Neuronal stem cell (in vitro differentiated cells): ENCODE data around the gene FAM168A.

Experiments used
- DNase-seq: peaks from one replicate; pipeline ENCODE4 v3.0.0-alpha.2; 2013; ENCODE audit warnings: low spot score
- H2AFZ ChIP-seq: one replicate; pipeline ENCODE4 v1.6.1; 2013; ENCODE audit warnings: mild to moderate bottlenecking, low read length, inconsistent platforms
- H2AK5ac ChIP-seq: 2 replicates; pipeline ENCODE4 v1.6.1; 2013; ENCODE audit warnings: low read depth, mild to moderate bottlenecking, inconsistent platforms, low read length, moderate library complexity, mixed read lengths
- H2BK120ac ChIP-seq: 2 replicates; pipeline ENCODE4 v1.6.1; 2013; ENCODE audit warnings: low read depth, mild to moderate bottlenecking, inconsistent platforms, low read length, moderate library complexity, mixed read lengths
- H2BK12ac ChIP-seq: one replicate; pipeline ENCODE4 v1.6.1; 2013; ENCODE audit warnings: low read length, inconsistent platforms
- H2BK15ac ChIP-seq: 2 replicates; pipeline ENCODE4 v1.6.1; 2013; ENCODE audit warnings: mild to moderate bottlenecking, low read length, inconsistent platforms, mixed read lengths
- H2BK5ac ChIP-seq: one replicate; pipeline ENCODE4 v1.6.1; 2013; ENCODE audit warnings: inconsistent platforms, mild to moderate bottlenecking, low read length, moderate library complexity
- H3K14ac ChIP-seq: one replicate; pipeline ENCODE4 v1.6.1; 2013; ENCODE audit warnings: low read length, inconsistent platforms
- H3K18ac ChIP-seq: 2 replicates; pipeline ENCODE4 v1.6.1; 2013; ENCODE audit warnings: low read length, inconsistent platforms
- H3K23ac ChIP-seq: 2 replicates; pipeline ENCODE4 v1.6.1; 2013; ENCODE audit warnings: low read depth, mild to moderate bottlenecking, mixed read lengths, low read length, inconsistent platforms; ENCODE audit not compliant: poor library complexity
- H3K27ac ChIP-seq: replicated peaks from 3 replicates; pipeline ENCODE4 v1.5.1; 2013; ENCODE audit warnings: low read length, inconsistent platforms
- H3K27me3 ChIP-seq, 3 experiments: 2 replicates each; pipeline ENCODE4 v1.6.1; 2013; ENCODE audit warnings: low read length in 3 of 3, mild to moderate bottlenecking in 2 of 3, inconsistent platforms in 1 of 3, low read depth in 1 of 3, mixed read lengths in 1 of 3, moderate library complexity in 1 of 3; ENCODE audit not compliant: control insufficient read depth in 3 of 3, insufficient read depth in 3 of 3
- H3K36me3 ChIP-seq, 2 donors: replicated peaks in 1 of 2; 2 replicates each; pipeline ENCODE4 v1.6.1; 2013; ENCODE audit warnings: low read length in 2 of 2; ENCODE audit not compliant: control insufficient read depth in 2 of 2, insufficient read depth in 2 of 2
- H3K4ac ChIP-seq: 2 replicates; pipeline ENCODE4 v1.6.1; 2013; ENCODE audit warnings: inconsistent platforms, mild to moderate bottlenecking, low read length, moderate library complexity
- H3K4me1 ChIP-seq, 2 donors: 1 replicate in 1 of 2; 2 replicates in 1 of 2; pipeline ENCODE4 v1.6.1; 2013; ENCODE audit warnings: low read length in 2 of 2, low read depth in 1 of 2; ENCODE audit not compliant: control insufficient read depth in 2 of 2, insufficient read depth in 1 of 2
- H3K4me2 ChIP-seq: one replicate; pipeline ENCODE4 v1.6.1; 2013; ENCODE audit warnings: mild to moderate bottlenecking, low read length, inconsistent platforms; ENCODE audit not compliant: insufficient read depth, poor library complexity, severe bottlenecking
- H3K4me3 ChIP-seq, 2 donors: 2 replicates each; pipeline ENCODE4 v1.5.1; 2013; ENCODE audit warnings: low read length in 2 of 2, mild to moderate bottlenecking in 2 of 2, inconsistent platforms in 1 of 2, moderate library complexity in 1 of 2
- H3K79me1 ChIP-seq: one replicate; pipeline ENCODE4 v1.6.1; 2013; ENCODE audit warnings: low read depth, mild to moderate bottlenecking, inconsistent platforms, low read length, moderate library complexity
- H3K9ac ChIP-seq: one replicate; pipeline ENCODE4 v1.6.1; 2013; ENCODE audit warnings: mild to moderate bottlenecking, low read depth, low read length, inconsistent platforms; ENCODE audit not compliant: poor library complexity
- H3K9me3 ChIP-seq, 2 donors: replicated peaks in 1 of 2; 2 replicates each; pipeline versions ENCODE3 to v1.6.1; 2013; ENCODE audit warnings: low read length in 2 of 2, mild to moderate bottlenecking in 2 of 2, inconsistent platforms in 1 of 2, low read depth in 1 of 2, mixed read lengths in 1 of 2, moderate library complexity in 1 of 2; ENCODE audit not compliant: control insufficient read depth in 2 of 2, insufficient read depth in 1 of 2
- H4K8ac ChIP-seq: one replicate; pipeline ENCODE4 v1.6.1; 2013; ENCODE audit warnings: low read depth, mild to moderate bottlenecking, inconsistent platforms, low read length, moderate library complexity
- H4K91ac ChIP-seq: one replicate; pipeline ENCODE4 v1.6.1; 2013; ENCODE audit warnings: low read length, low read depth, mild to moderate bottlenecking, inconsistent platforms; ENCODE audit not compliant: poor library complexity
- WGBS, 2 donors: extraction: QIAGEN DNeasy Blood & Tissue Kit; methylation state at CpG; one replicate each; pipeline ENCODE4 v1.1.7; 2013; ENCODE audit warnings: missing lambda C conversion rate in 2 of 2, mixed read lengths in 1 of 2; ENCODE audit not compliant: insufficient read length in 2 of 2, insufficient replicate concordance in 1 of 2; ENCODE audit errors: extremely low coverage in 2 of 2; 5-methylcytosine and 5-hydroxymethylcytosine counted together

Gene FAM168A

DNA sequence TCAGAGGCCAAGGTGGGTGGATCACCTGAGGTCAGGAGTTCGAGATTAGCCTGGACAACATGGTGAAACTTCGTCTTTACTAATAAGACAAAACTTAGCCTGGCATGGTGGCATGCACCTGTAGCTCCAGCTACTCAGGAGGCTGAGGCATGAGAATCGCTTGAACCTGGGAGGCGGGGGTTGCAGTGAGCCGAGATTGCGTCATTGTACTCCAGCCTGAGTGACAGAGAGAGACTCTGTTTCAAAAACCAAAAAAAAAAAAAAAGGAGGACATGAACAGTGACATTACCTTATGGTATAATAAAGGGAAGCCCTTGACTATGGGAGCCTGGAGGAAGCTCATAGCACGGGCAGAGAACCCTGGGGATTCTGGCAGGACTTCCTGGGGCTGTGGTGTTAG lies 32.0 kb upstream of the FAM168A start:
- H2AFZ ChIP-seq: no peak overlapping the region
- WGBS, 2 donors: no CpG with 5 or more reads among the region's 7 CpGs
- peaks cover 0 to 7% of the 10 kb centered on the region in 2 donors for H3K9me3 ChIP-seq
- H3K9ac ChIP-seq: no peak overlapping the region
- H3K27me3 ChIP-seq: no peaks in the 10 kb centered on the region
- H3K23ac ChIP-seq: no peak overlapping the region
- H4K91ac ChIP-seq: no peak overlapping the region
- no peak for DNase-seq
- H3K4me1 ChIP-seq: peaks cover 0 to 5% of the 10 kb centered on the region in 2 donors
- no peak overlapping the region for H3K4me3 ChIP-seq
- no peak overlapping the region for H2BK15ac ChIP-seq
- H2BK5ac ChIP-seq: no peak overlapping the region
- no peaks in the 10 kb centered on the region for H3K79me1 ChIP-seq
- H4K8ac ChIP-seq: no peak overlapping the region
- no peak overlapping the region for H2BK12ac ChIP-seq
- no peak overlapping the region for H3K4me2 ChIP-seq
- H2BK120ac ChIP-seq: no peak overlapping the region
- H3K14ac ChIP-seq: no peak overlapping the region
- no peak overlapping the region for H2AK5ac ChIP-seq
- H3K27ac ChIP-seq: no peak overlapping the region
- no peak overlapping the region for H3K18ac ChIP-seq
- H3K4ac ChIP-seq: no peak overlapping the region
- no peaks in the 10 kb centered on the region for H3K36me3 ChIP-seq

DNA sequence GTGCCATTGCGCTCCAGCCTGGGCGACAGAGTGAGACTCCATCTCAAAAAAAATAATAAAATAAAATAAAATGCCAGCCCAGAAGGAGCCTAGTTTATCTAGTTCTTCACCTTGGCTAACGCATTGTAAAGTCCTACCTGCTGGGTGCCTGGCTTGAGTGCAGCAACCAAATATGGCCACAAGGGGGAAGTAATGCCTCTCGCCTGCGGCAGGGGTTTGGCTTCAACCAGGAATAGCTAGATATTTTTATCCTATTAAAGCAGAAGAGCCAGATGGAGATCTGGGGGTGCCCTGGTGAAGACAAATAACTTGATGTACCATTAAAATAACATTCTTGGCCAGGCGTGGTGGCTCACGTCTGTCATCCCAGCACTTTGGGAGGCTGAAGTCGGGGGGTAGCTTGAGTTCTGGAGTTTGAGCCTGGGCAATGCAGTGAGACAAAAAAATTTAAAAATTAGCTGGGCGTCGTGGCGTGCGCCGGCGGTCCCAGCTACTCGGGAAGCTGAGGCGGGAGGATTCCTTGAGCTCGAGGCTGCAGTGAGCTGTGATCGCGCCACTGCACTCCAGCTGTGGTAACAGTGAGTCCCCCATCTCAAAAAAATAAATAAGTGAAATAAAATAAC lies 27.9 kb upstream of the FAM168A start:
- H2BK120ac ChIP-seq: no peak overlapping the region
- H3K27me3 ChIP-seq: no peaks in the 10 kb centered on the region
- H3K23ac ChIP-seq: no peak overlapping the region
- H2BK5ac ChIP-seq: no peak overlapping the region
- no peaks in the 10 kb centered on the region for H3K9me3 ChIP-seq
- no peak overlapping the region for H4K8ac ChIP-seq
- H3K4me3 ChIP-seq: no peak overlapping the region
- no peak overlapping the region for H3K18ac ChIP-seq
- no peak overlapping the region for H3K4me2 ChIP-seq
- no peaks in the 10 kb centered on the region for H3K36me3 ChIP-seq
- no peak overlapping the region for H3K4ac ChIP-seq
- no peak overlapping the region for H4K91ac ChIP-seq
- peak overlapping the region; percentile 72 for H2AFZ ChIP-seq
- DNase-seq: peak; percentile 58
- H3K27ac ChIP-seq: no peak overlapping the region
- H3K14ac ChIP-seq: no peak overlapping the region
- no peaks in the 10 kb centered on the region for H3K79me1 ChIP-seq
- no CpG with 5 or more reads among the region's 19 CpGs for WGBS, 2 donors
- no peak overlapping the region for H2BK12ac ChIP-seq
- no peak overlapping the region for H2BK15ac ChIP-seq
- peaks cover 2 to 5% of the 10 kb centered on the region in 2 donors for H3K4me1 ChIP-seq
- no peak overlapping the region for H2AK5ac ChIP-seq
- no peak overlapping the region for H3K9ac ChIP-seq

DNA sequence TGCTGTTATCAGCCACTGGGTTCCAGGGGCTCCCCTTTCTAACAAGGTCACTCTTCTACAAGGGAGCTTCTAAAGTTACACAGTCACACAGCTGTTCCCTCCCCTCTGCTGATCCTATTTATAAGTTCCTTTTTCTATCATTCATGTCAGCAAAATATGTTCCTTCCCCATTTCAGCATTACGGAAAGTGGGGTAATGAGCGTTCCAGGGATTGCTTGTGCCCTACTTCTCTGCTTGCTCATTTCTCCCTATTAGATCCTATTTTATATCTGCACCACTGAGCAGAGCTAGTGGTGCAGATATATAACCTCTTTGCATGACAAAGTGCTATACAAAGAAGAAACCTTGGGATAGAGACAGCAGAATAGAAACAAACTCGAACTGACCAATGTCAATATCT lies 25.8 kb upstream of the FAM168A start:
- no peak overlapping the region for H2BK12ac ChIP-seq
- no peak overlapping the region for H2BK15ac ChIP-seq
- H4K91ac ChIP-seq: no peak overlapping the region
- no peak overlapping the region for H4K8ac ChIP-seq
- H3K4me1 ChIP-seq: peaks cover 0 to 2% of the 10 kb centered on the region in 2 donors
- H2AK5ac ChIP-seq: no peak overlapping the region
- H3K14ac ChIP-seq: no peak overlapping the region
- H3K27ac ChIP-seq: no peak overlapping the region
- no peaks in the 10 kb centered on the region for H3K9me3 ChIP-seq
- no peak overlapping the region for H2AFZ ChIP-seq
- no peak overlapping the region for H3K9ac ChIP-seq
- no peak overlapping the region for H2BK5ac ChIP-seq
- H3K4me3 ChIP-seq: no peak overlapping the region
- H3K36me3 ChIP-seq: no peaks in the 10 kb centered on the region
- no CpG with 5 or more reads among the region's 3 CpGs for WGBS, 2 donors
- H3K4me2 ChIP-seq: no peak overlapping the region
- no peak overlapping the region for H3K18ac ChIP-seq
- H3K27me3 ChIP-seq: peaks cover 0 to under 1% (median 0%) of the 10 kb centered on the region in 3 experiments
- DNase-seq: no peak
- H3K23ac ChIP-seq: no peak overlapping the region
- no peak overlapping the region for H3K4ac ChIP-seq
- no peaks in the 10 kb centered on the region for H3K79me1 ChIP-seq
- H2BK120ac ChIP-seq: no peak overlapping the region

DNA sequence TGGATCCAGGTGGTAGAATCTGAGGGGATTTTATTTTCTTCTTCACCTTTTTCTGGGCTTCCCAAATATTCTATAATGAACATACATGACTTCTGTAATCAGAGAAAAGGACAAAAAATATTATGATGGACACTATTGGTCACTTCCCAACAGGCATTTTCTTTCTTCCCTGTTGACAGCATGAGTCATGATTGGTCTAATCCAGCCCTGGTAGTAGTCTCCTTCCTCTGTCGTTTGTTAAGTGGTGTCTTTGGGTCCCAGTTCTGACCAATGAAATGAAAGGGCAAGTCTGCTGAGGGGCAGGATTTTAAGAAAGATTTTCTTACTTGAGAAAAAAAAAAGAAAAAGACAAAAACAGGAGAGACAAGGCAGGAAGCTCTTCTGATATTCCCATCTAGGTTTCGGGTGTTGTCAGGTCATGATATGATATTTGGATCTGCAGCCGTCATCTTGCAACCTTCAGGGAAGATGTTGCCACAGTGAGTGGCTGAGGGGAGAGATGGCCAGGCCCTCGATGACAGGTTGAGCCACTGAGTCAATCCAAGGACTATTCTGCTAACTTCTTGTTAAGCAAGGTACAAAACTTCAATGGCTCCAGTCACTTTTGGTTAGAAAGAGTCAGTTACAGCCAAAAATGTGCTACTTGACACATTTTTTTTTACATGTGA lies 25.1 kb upstream of the FAM168A start:
- H3K23ac ChIP-seq: no peak overlapping the region
- no peaks in the 10 kb centered on the region for H3K36me3 ChIP-seq
- no peak overlapping the region for H2BK15ac ChIP-seq
- H3K4me1 ChIP-seq: peaks cover 0 to 2% of the 10 kb centered on the region in 2 donors
- no peak overlapping the region for H3K4me3 ChIP-seq
- no peak overlapping the region for H4K91ac ChIP-seq
- no peak overlapping the region for H3K4ac ChIP-seq
- DNase-seq: no peak
- H3K18ac ChIP-seq: no peak overlapping the region
- no peak overlapping the region for H2BK120ac ChIP-seq
- H3K14ac ChIP-seq: no peak overlapping the region
- H4K8ac ChIP-seq: no peak overlapping the region
- H2AFZ ChIP-seq: no peak overlapping the region
- no peaks in the 10 kb centered on the region for H3K9me3 ChIP-seq
- no CpG with 5 or more reads among the region's 4 CpGs for WGBS, 2 donors
- no peak overlapping the region for H2BK5ac ChIP-seq
- H3K79me1 ChIP-seq: no peaks in the 10 kb centered on the region
- peaks cover 0 to 2% (median 0%) of the 10 kb centered on the region in 3 experiments for H3K27me3 ChIP-seq
- no peak overlapping the region for H2AK5ac ChIP-seq
- no peak overlapping the region for H3K9ac ChIP-seq
- H3K27ac ChIP-seq: no peak overlapping the region
- no peak overlapping the region for H2BK12ac ChIP-seq
- H3K4me2 ChIP-seq: no peak overlapping the region
